GM12878 (cell line): ENCODE data around the gene ADAMTS5. TPM values are rescaled to one million over a fixed set of nuclear protein-coding genes. Genes with fewer than 3 reads are reported as not detected.

Source experiments
- ATAC-seq: fragments of 200-7000 bp; cut with Tn5 transposase; 3 replicates; pipeline ENCODE4 v1.9.1; 2020; ENCODE audit warnings: mild to moderate bottlenecking, moderate library complexity
- BruUV-seq: library from RNA; stranded (reverse); fragments of 400-500 nt; replicated peaks from 2 replicates; lab custom pipeline; 2021; lab: Mats Ljungman, UMichigan
- CTCF ChIA-PET: fragments of 300-600 bp; sonication (Branson Sonifier 250); formaldehyde crosslinking; extraction: SDS; loops from one replicate; lab custom pipeline; 2021; ENCODE audit warnings: inconsistent platforms; lab: Yijun Ruan, JAX
- POLR2A ChIA-PET: fragments of 350-600 bp; formaldehyde crosslinking; extraction: SDS; loops from one replicate; lab custom pipeline; 2021; ENCODE audit warnings: inconsistent platforms; lab: Charles Lee
- RAD21 ChIA-PET: fragments of 300-600 bp; sonication (Branson Sonifier 250); formaldehyde crosslinking; loops from one replicate; lab custom pipeline; 2023; ENCODE audit warnings: antibody characterized with exemption; ENCODE audit not compliant: unreplicated experiment; lab: Charles Lee
- SMC1A ChIA-PET: fragments of 300-600 bp; sonication (Branson Sonifier 250); formaldehyde crosslinking; loops from one replicate; lab custom pipeline; 2023; ENCODE audit not compliant: unreplicated experiment, uncharacterized antibody; lab: Charles Lee
- DNase-seq: peaks from one replicate; pipeline ENCODE4 v3.0.0-alpha.2; 2011; ENCODE audit warnings: low read depth, low spot score
- FAIRE-seq: peaks from 3 replicates; lab custom pipeline; 2011; peaks lifted over from hg19 to GRCh38; lab: Jason Lieb, UNC
- H2AFZ ChIP-seq: 2 replicates; pipeline ENCODE4 v1.6.0; 2011; ENCODE audit warnings: low read depth, low read length, control low read depth; ENCODE audit not compliant: control insufficient read depth
- H3K27ac ChIP-seq: 2 replicates; pipeline ENCODE4 v1.5.1; 2011; ENCODE audit warnings: control low read depth; ENCODE audit not compliant: control insufficient read depth, insufficient read depth
- H3K27me3 ChIP-seq, 2 experiments: replicated peaks in 1 of 2; 2 replicates each; pipeline versions ENCODE4 v1.6.0 to v1.6.1; 2011; ENCODE audit warnings: low read length in 1 of 2; ENCODE audit not compliant: control insufficient read depth in 2 of 2, insufficient read depth in 2 of 2
- H3K36me3 ChIP-seq, 2 experiments: 2 replicates each; pipeline ENCODE4 v1.5.1; 2011; ENCODE audit warnings: low read length in 1 of 2; ENCODE audit not compliant: control insufficient read depth in 2 of 2, insufficient read depth in 2 of 2
- H3K4me1 ChIP-seq: 2 replicates; pipeline ENCODE4 v1.6.1; 2011; ENCODE audit warnings: mild to moderate bottlenecking, low read length, moderate library complexity, mixed read lengths; ENCODE audit not compliant: control insufficient read depth, insufficient read depth
- H3K4me2 ChIP-seq: 2 replicates; pipeline ENCODE4 v1.6.0; 2011; ENCODE audit warnings: control low read depth; ENCODE audit not compliant: control insufficient read depth, insufficient read depth
- H3K4me3 ChIP-seq: fragments of 200-600 bp; sonication (generic); 2 replicates; pipeline ENCODE4 v1.5.1; 2016
- H3K79me2 ChIP-seq: 2 replicates; pipeline ENCODE4 v1.6.0; 2011; ENCODE audit warnings: low read length; ENCODE audit not compliant: control insufficient read depth, insufficient read depth
- H3K9ac ChIP-seq: 2 replicates; pipeline ENCODE4 v1.8.0; 2011; ENCODE audit warnings: low read length, control low read depth, mixed read lengths; ENCODE audit not compliant: control insufficient read depth, insufficient read depth
- H3K9me3 ChIP-seq: replicated peaks from 3 replicates; pipeline ENCODE4 v1.5.1; 2011; ENCODE audit warnings: mild to moderate bottlenecking, low read length; ENCODE audit not compliant: control insufficient read depth, insufficient read depth
- H4K20me1 ChIP-seq: 2 replicates; pipeline ENCODE4 v1.6.0; 2011; ENCODE audit not compliant: control insufficient read depth, insufficient read depth
- BACH1 ChIP-seq: fragments of 450-650 bp; IDR thresholded peaks from 2 replicates; pipeline ENCODE4 v1.6.1; 2017; ENCODE audit warnings: mild to moderate bottlenecking, borderline replicate concordance
- BMI1 ChIP-seq: fragments of 450-650 bp; IDR thresholded peaks from 2 replicates; pipeline ENCODE4 v1.6.1; 2016; ENCODE audit warnings: mild to moderate bottlenecking, moderate library complexity, borderline replicate concordance
- CHD2 ChIP-seq: IDR thresholded peaks from 2 replicates; pipeline ENCODE4 v1.6.1; 2011; ENCODE audit warnings: low read depth, low read length, improper control_type of control experiment, borderline replicate concordance
- GABPA ChIP-seq: IDR thresholded peaks from 2 replicates; pipeline ENCODE4 v1.6.1; 2014; ENCODE audit warnings: antibody characterized with exemption, low read depth, mild to moderate bottlenecking, inconsistent platforms
- IKZF1 ChIP-seq: fragments of 450-650 bp; conservative IDR thresholded peaks from 2 replicates; pipeline ENCODE4 v1.6.1; 2017; ENCODE audit warnings: antibody characterized with exemption, mild to moderate bottlenecking
- IRF4 ChIP-seq: IDR thresholded peaks from 2 replicates; pipeline ENCODE4 v1.6.1; 2011; ENCODE audit warnings: low read depth, low read length
- KDM1A ChIP-seq: fragments of 200-600 bp; sonication (generic); IDR thresholded peaks from 2 replicates; pipeline ENCODE4 v1.6.1; 2016; ENCODE audit warnings: borderline replicate concordance
- MTA3 ChIP-seq: IDR thresholded peaks from 2 replicates; pipeline ENCODE4 v1.6.1; 2012; ENCODE audit warnings: low read length, inconsistent platforms, borderline replicate concordance
- MYB ChIP-seq: fragments of 150-350 bp; IDR thresholded peaks from 2 replicates; pipeline ENCODE4 v1.6.1; 2014; ENCODE audit warnings: mild to moderate bottlenecking, low read depth, low read length, borderline replicate concordance
- NBN ChIP-seq: fragments of 450-650 bp; IDR thresholded peaks from 2 replicates; pipeline ENCODE4 v1.6.1; 2016
- POLR2A ChIP-seq: IDR thresholded peaks from 2 replicates; pipeline ENCODE4 v1.6.1; 2011; ENCODE audit warnings: low read depth, mild to moderate bottlenecking, low read length
- RUNX3 ChIP-seq: IDR thresholded peaks from 2 replicates; pipeline ENCODE4 v1.6.1; 2012; ENCODE audit warnings: low read length, inconsistent platforms
- SKIL ChIP-seq: fragments of 450-650 bp; IDR thresholded peaks from 2 replicates; pipeline ENCODE4 v1.6.1; 2017; ENCODE audit warnings: mild to moderate bottlenecking, low read depth, inconsistent platforms; ENCODE audit not compliant: poor library complexity, severe bottlenecking
- SMC3 ChIP-seq: IDR thresholded peaks from 2 replicates; pipeline ENCODE4 v1.6.1; 2011; ENCODE audit warnings: low read length, improper control_type of control experiment, borderline replicate concordance
- TARDBP ChIP-seq: IDR thresholded peaks from 2 replicates; pipeline ENCODE4 v1.6.1; 2016; ENCODE audit warnings: borderline replicate concordance
- TCF3 ChIP-seq: IDR thresholded peaks from 2 replicates; pipeline ENCODE4 v1.6.1; 2012; ENCODE audit warnings: low read depth, mild to moderate bottlenecking, low read length, borderline replicate concordance; ENCODE audit not compliant: insufficient read depth
- YBX1 ChIP-seq: fragments of 450-650 bp; IDR thresholded peaks from 2 replicates; pipeline ENCODE4 v1.6.1; 2016; ENCODE audit warnings: antibody characterized with exemption
- ZNF592 ChIP-seq: fragments of 450-650 bp; IDR thresholded peaks from 2 replicates; pipeline ENCODE4 v1.6.1; 2017; ENCODE audit warnings: mild to moderate bottlenecking, moderate library complexity
- in situ Hi-C: fragments of 300-500 bp; cut with MboI; formaldehyde crosslinking; loops from 9 replicates; pipeline ENCODE4 v1.14.3; 2018; ENCODE audit warnings: mixed read lengths
- intact Hi-C: fragments of 100-400 bp; cut with micrococcal nuclease; formaldehyde crosslinking; loops from one replicate; pipeline ENCODE4 v1.14.2; 2022; ENCODE audit not compliant: unreplicated experiment
- polyA plus RNA-seq, 11 experiments: library from polyadenylated mRNA; depleted of rRNA in 4 of 11; unstranded in 6 of 11; stranded (reverse) in 5 of 11; fragments of >200 nt; fragmentation: Nextera tagmentation in 4 of 11; fragmentation: Illumina TruSeq in 1 of 11; extraction: Ambion mirVana in 4 of 11; extraction: Trizol in 1 of 11; gene quantifications; 1 replicate in 1 of 11; 2 replicates in 10 of 11; pipeline versions ENCODE4 v1.2.1 to v1.2.3, GENCODE V29; 2011 to 2016; ENCODE audit warnings: inconsistent platforms in 2 of 11, missing spikeins in 2 of 11, low read depth in 1 of 11
- total RNA-seq, 4 experiments: library from RNA; depleted of rRNA in 3 of 4; stranded (reverse); fragments of >200 nt in 3 of 4; fragmentation: Illumina TruSeq in 1 of 4; extraction: Trizol in 1 of 4; gene quantifications; 2 replicates each; pipeline versions ENCODE4 v1.2.1 to v1.2.3, GENCODE V29; 2013 to 2021
- TF ChIP-seq, protein P1 (sequence below): fragments of 450-650 bp; IDR thresholded peaks from 2 replicates; pipeline ENCODE4 v1.6.1; 2014; ENCODE audit warnings: mild to moderate bottlenecking

Gene ADAMTS5
- total and polyA plus RNA-seq, 10 of the 15 experiments (the other 5 are each of a cell fraction or from before 2014, with no cell fraction given), result not detected

GRCh38 chr21:26916799-26917198, 50.1 kb downstream of the ADAMTS5 start (continued):
- TF ChIP-seq SKIL, result no peak
- TF ChIP-seq POLR2A, result no peak
- TF ChIP-seq ZNF592, result no peak
- TF ChIP-seq RUNX3, result no peak
- no peak for TF ChIP-seq TCF3
- TF ChIP-seq SMC3, result no peak

- ATAC-seq (no peak), FAIRE-seq (no peak), DNase-seq (no peak)
- POLR2A ChIA-PET, result no interaction called here
- no TSS peak for BruUV-seq
- H3K4me3 ChIP-seq, result no peak overlapping the region
- no peak overlapping the region for H3K27ac ChIP-seq
- H3K27me3 ChIP-seq, result no peaks in the 10 kb centered on the region
- intact Hi-C loops (no loop called here), in situ Hi-C loops (no loop called here)
- H3K79me2 ChIP-seq, result no peaks in the 10 kb centered on the region
- H3K9me3 ChIP-seq, result no peaks in the 10 kb centered on the region
- SMC1A ChIA-PET, result no interaction called here
- RAD21 ChIA-PET, result no interaction called here
- H3K4me1 ChIP-seq, result no peaks in the 10 kb centered on the region
- H4K20me1 ChIP-seq, result no peaks in the 10 kb centered on the region
- no peak overlapping the region for H3K4me2 ChIP-seq
- CTCF ChIA-PET, result no interaction called here
- no peak overlapping the region for H3K9ac ChIP-seq
- H3K36me3 ChIP-seq, result no peaks in the 10 kb centered on the region
- no peak overlapping the region for H2AFZ ChIP-seq
- TF ChIP-seq CHD2, result no peak
- TF ChIP-seq GABPA, result no peak
- no peak for TF ChIP-seq NBN
- TF ChIP-seq BMI1, result no peak
- no peak for TF ChIP-seq IKZF1
- TF ChIP-seq YBX1, result no peak
- no peak for TF ChIP-seq BACH1
- TF ChIP-seq IRF4, result no peak
- no peak for TF ChIP-seq KDM1A
- TF ChIP-seq TARDBP, result no peak
- TF ChIP-seq, protein P1, sequence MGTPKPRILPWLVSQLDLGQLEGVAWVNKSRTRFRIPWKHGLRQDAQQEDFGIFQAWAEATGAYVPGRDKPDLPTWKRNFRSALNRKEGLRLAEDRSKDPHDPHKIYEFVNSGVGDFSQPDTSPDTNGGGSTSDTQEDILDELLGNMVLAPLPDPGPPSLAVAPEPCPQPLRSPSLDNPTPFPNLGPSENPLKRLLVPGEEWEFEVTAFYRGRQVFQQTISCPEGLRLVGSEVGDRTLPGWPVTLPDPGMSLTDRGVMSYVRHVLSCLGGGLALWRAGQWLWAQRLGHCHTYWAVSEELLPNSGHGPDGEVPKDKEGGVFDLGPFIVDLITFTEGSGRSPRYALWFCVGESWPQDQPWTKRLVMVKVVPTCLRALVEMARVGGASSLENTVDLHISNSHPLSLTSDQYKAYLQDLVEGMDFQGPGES, result no peak
- no peak for TF ChIP-seq MYB
- no peak for TF ChIP-seq MTA3
Observed at GRCh38 chr21:26914557-26914956, 52.3 kb downstream of the ADAMTS5 start.
